CD4-positive, alpha-beta T cell (primary cell): ENCODE data around the gene SH3RF3. TPM values are rescaled to one million over a fixed set of nuclear protein-coding genes. Genes with fewer than 3 reads are reported as not detected.

Experiments used
- ATAC-seq: fragments of 200-7000 bp; cut with Tn5 transposase; one replicate; pipeline ENCODE4 v1.10.0; 2022; ENCODE audit warnings: mild to moderate bottlenecking; ENCODE audit not compliant: poor library complexity
- CTCF ChIA-PET: fragments of 350-600 bp; sonication (Branson Sonifier 250); formaldehyde crosslinking; loops from one replicate; lab custom pipeline; 2021; ENCODE audit warnings: antibody characterized with exemption, inconsistent platforms; lab: Charles Lee
- POLR2A ChIA-PET: fragments of 350-600 bp; sonication (Branson Sonifier 250); formaldehyde crosslinking; loops from one replicate; lab custom pipeline; 2021; ENCODE audit warnings: antibody characterized with exemption, inconsistent platforms; lab: Charles Lee
- DNase-seq, 14 experiments: peaks; one replicate each; pipeline ENCODE4 v3.0.0-alpha.2; 2013 to 2020; ENCODE audit warnings: mixed read lengths in 2 of 14
- H3K27ac ChIP-seq, 2 donors: one replicate each; pipeline versions ENCODE4 v1.5.1 to v1.7.0; 2013; ENCODE audit warnings: low read length in 2 of 2, low read depth in 1 of 2, mild to moderate bottlenecking in 1 of 2
- H3K27me3 ChIP-seq, 2 experiments: 1 replicate in 1 of 2; 2 replicates in 1 of 2; pipeline versions ENCODE4 v1.6.1 to v1.7.0; 2013; ENCODE audit warnings: low read length in 2 of 2, control low read depth in 1 of 2, mild to moderate bottlenecking in 1 of 2, moderate library complexity in 1 of 2; ENCODE audit not compliant: insufficient read depth in 2 of 2, control insufficient read depth in 1 of 2
- H3K36me3 ChIP-seq: one replicate; pipeline ENCODE4 v1.6.1; 2013; ENCODE audit warnings: low read length, control low read depth; ENCODE audit not compliant: insufficient read depth
- H3K4me1 ChIP-seq: one replicate; pipeline ENCODE4 v1.6.1; 2013; ENCODE audit warnings: low read length, control low read depth; ENCODE audit not compliant: insufficient read depth
- H3K4me3 ChIP-seq: one replicate; pipeline ENCODE4 v1.5.1; 2013; ENCODE audit warnings: mild to moderate bottlenecking, low read length, moderate library complexity
- H3K9me3 ChIP-seq, 2 experiments: 1 replicate in 1 of 2; 2 replicates in 1 of 2; pipeline versions ENCODE4 v1.6.1 to v1.7.0; 2013; ENCODE audit warnings: low read length in 2 of 2, mild to moderate bottlenecking in 2 of 2, control low read depth in 1 of 2, moderate library complexity in 1 of 2; ENCODE audit not compliant: control insufficient read depth in 1 of 2, insufficient read depth in 1 of 2
- H3K27ac Mint-ChIP-seq: one replicate; pipeline ENCODE4 v1.8.0; 2020; ENCODE audit warnings: mixed read lengths
- H3K27me3 Mint-ChIP-seq: one replicate; pipeline ENCODE4 v1.8.0; 2021; ENCODE audit warnings: mixed read lengths
- H3K36me3 Mint-ChIP-seq: one replicate; pipeline ENCODE4 v1.8.0; 2021; ENCODE audit warnings: low read depth, mixed read lengths
- H3K4me1 Mint-ChIP-seq: one replicate; pipeline ENCODE4 v1.8.0; 2021; ENCODE audit warnings: low read depth, mixed read lengths
- H3K4me3 Mint-ChIP-seq: one replicate; pipeline ENCODE4 v1.8.0; 2020; ENCODE audit warnings: mild to moderate bottlenecking, mixed read lengths
- H3K9me3 Mint-ChIP-seq: one replicate; pipeline ENCODE4 v1.8.0; 2020; ENCODE audit warnings: mixed read lengths
- CTCF ChIP-seq: fragments of 200-600 bp; IDR thresholded peaks from one replicate; pipeline ENCODE4 v1.8.0; 2022; ENCODE audit warnings: antibody characterized with exemption, mild to moderate bottlenecking
- intact Hi-C, 2 experiments: fragments of 100-400 bp; cut with DNase I in 1 of 2; cut with micrococcal nuclease in 1 of 2; formaldehyde crosslinking; loops; one replicate each; pipeline versions ENCODE4 v1.15.1 to v1.9.0; 2023 to 2025; cut with DNase I, micrococcal nuclease
- total RNA-seq, 174 experiments: library from RNA in 2 of 174; stranded (reverse) in 2 of 174; gene quantifications; one replicate each; pipeline ENCODE4 v1.2.3 and lab custom pipeline; 2021 to 2026

The SH3RF3 gene
- total RNA-seq, 2 experiments from 2014 or later, result 5.2 to 5.9 TPM

DNA sequence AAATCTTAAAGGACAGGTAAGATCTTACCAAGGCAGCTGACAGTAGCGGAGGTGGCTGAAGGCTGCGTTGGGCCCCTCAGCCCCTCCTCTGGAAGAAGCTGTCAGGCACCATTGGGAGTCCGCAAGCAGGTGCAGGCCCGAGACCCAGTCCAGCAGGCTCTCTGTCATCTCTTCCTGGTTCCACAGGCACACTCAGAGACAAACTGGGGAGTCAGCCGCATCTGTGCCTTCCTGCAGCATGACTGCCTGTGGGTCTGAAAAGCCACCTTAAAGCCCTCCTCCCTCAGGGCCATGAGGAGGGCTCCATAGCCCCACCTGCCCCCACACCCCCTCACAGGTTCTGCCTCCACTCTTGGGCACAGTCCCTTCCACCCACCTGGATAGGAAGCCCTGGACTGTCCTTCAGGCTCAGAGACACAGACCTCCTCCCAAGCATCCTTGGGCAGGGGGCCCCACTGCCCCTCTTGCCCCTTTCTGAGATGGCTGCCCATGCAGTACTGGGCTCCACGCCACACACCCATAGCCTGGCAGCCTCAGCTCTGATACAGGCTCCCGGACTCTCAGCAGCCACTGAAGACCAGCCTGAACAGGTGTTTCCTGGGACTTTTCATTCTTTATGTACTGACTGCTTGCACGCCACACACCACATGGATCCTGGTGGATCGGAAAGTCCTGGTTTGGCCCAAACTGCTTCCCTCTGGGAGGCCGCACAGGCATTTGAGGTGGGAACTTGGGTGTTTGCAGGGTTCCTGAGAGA is 245.0 kb downstream of the SH3RF3 start:
- no peak overlapping the region for H3K4me3 Mint-ChIP-seq
- H3K4me1 Mint-ChIP-seq, result no peaks in the 10 kb centered on the region

DNA sequence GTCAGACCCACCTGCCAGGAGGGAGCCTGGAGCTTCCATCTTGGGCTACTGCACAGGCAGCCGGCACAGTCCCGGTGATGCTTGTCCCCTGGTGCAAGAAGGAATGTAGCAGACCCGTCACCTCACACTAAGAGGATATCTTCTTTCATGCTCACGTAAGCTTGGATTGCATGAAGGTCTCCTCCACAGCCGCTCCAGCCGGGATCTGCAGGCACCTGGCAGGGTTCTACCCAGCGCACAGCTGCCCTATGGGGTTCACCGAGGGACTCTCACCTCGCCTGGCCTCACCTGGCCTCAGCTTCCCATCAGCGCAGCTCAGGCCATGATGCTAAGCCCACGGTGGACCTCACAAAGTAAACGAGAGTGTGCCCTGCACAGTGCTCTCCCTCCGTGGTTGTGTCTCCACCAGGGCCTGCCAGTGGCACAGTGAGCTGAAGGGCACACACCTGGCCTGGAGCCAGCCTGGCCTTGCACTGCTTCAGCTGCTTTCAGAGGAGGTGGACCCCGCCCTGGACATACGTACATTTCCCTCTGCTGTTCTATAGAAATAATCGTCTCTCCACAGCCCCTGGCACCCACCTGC is 245.6 kb downstream of the SH3RF3 start:
- DNase-seq (peak in 1 of 14 experiments; percentile 27), ATAC-seq (no peak)
- no peaks in the 10 kb centered on the region for H3K9me3 ChIP-seq
- intact Hi-C loops, result no loop called here
- no peaks in the 10 kb centered on the region for H3K27me3 ChIP-seq
- Mint-ChIP-seq H3K4me1 (no peaks in the 10 kb centered on the region), H3K36me3 (peaks cover 12% of the 10 kb centered on the region), H3K27ac (no peak overlapping the region), H3K9me3 (no peaks in the 10 kb centered on the region), H3K4me3 (no peak overlapping the region), H3K27me3 (no peaks in the 10 kb centered on the region)
- no peaks in the 10 kb centered on the region for H3K36me3 ChIP-seq
- H3K4me3 ChIP-seq, result no peak overlapping the region
- H3K4me1 ChIP-seq, result no peaks in the 10 kb centered on the region
- TF ChIP-seq CTCF, result no peak
- CTCF ChIA-PET, result no interaction called here
- no peak overlapping the region for H3K27ac ChIP-seq
- POLR2A ChIA-PET, result no interaction called here

More for the DNA sequence above, 245.0 kb downstream of the SH3RF3 start:
- H3K9me3 ChIP-seq, result no peaks in the 10 kb centered on the region
- no peaks in the 10 kb centered on the region for H3K9me3 Mint-ChIP-seq
- no peak for TF ChIP-seq CTCF
- no peak overlapping the region for H3K27ac Mint-ChIP-seq
- no peaks in the 10 kb centered on the region for H3K27me3 Mint-ChIP-seq
- ATAC-seq (no peak), DNase-seq (no peak)
- ChIA-PET POLR2A (no interaction called here), CTCF (no interaction called here)
- H3K4me3 ChIP-seq, result no peak overlapping the region
- no peaks in the 10 kb centered on the region for H3K27me3 ChIP-seq
- intact Hi-C loops, result no loop called here
- peaks cover 12% of the 10 kb centered on the region for H3K36me3 Mint-ChIP-seq
- no peaks in the 10 kb centered on the region for H3K36me3 ChIP-seq
- H3K27ac ChIP-seq, result no peak overlapping the region
- no peaks in the 10 kb centered on the region for H3K4me1 ChIP-seq

DNA sequence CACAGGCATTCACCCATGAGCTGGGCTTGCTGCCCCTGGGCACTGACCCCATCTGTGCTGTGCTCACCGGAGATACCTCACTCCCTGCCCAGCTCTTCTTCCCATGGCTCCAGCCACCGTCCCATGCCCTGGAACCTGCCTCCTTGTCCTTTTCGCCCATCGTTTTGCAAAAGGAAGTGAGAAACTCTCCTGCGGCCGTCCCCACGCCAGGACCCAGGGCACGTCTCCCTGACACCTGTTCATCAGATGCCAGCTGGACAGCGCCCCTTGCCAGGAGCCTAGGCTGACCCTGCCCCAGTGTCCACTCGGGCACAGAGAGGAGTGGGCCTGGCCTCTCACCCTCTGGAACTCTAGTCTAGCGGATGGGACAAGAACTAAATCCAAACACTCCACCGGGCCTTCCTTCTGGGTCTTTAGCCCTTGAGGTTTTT is 246.1 kb downstream of the SH3RF3 start:
- Mint-ChIP-seq H3K27me3 (no peaks in the 10 kb centered on the region), H3K36me3 (peaks cover 12% of the 10 kb centered on the region), H3K4me3 (no peak overlapping the region), H3K4me1 (no peaks in the 10 kb centered on the region), H3K27ac (no peak overlapping the region), H3K9me3 (no peaks in the 10 kb centered on the region)
- no peaks in the 10 kb centered on the region for H3K36me3 ChIP-seq
- ATAC-seq (no peak), DNase-seq (peak in 1 of 14 experiments; percentile 20)
- no peak overlapping the region for H3K27ac ChIP-seq
- no peaks in the 10 kb centered on the region for H3K4me1 ChIP-seq
- no peaks in the 10 kb centered on the region for H3K9me3 ChIP-seq
- intact Hi-C loops, result no loop called here
- ChIA-PET POLR2A (no interaction called here), CTCF (no interaction called here)
- no peak for TF ChIP-seq CTCF
- H3K27me3 ChIP-seq, result no peaks in the 10 kb centered on the region
- no peak overlapping the region for H3K4me3 ChIP-seq
